ENCODE results near the gene C20orf141. TPM values are rescaled to one million over a fixed set of nuclear protein-coding genes. Genes with fewer than 3 reads are reported as not detected.

Gene C20orf141
- total and polyA plus RNA-seq, 2 of the 4 experiments (the other 2 are of a cell fraction) = 0.36 to 0.91 TPM

GRCh38 chr20:2839732-2840137 is 24.9 kb downstream of the C20orf141 start:
- intact Hi-C loops (cut with micrococcal nuclease) = loop anchor here (2.0 kb wide), 1 partner anchor 39 kb away; the partner anchor contains the start of gene CPXM1
- H3K27ac ChIP-seq (ENCODE audit: insufficient read depth, low read length) = no peak overlapping the region; the same call in 1 of the 2 replicates

More at GRCh38 chr20:2839732-2840137, 24.9 kb downstream of the C20orf141 start:
- Histone ChIP-seq H2BK15ac (ENCODE audit: low read depth, low read length) (no peak overlapping the region), H2AK9ac (replicated peaks; ENCODE audit: low read depth, low read length, poor library complexity) (peak overlapping the region; percentile 100), H3K27me3 (ENCODE audit: control insufficient read depth, insufficient read depth, low read length) (no peaks in the 10 kb centered on the region), H2BK20ac (ENCODE audit: low read depth, low read length) (peak overlapping the region; percentile 14; the same call in 1 of the 2 replicates), H3K9me1 (ENCODE audit: insufficient read depth, low read length) (peaks cover 25% of the 10 kb centered on the region), H3K9ac (ENCODE audit: low read depth, low read length) (no peak overlapping the region), H3K36me3 (ENCODE audit: control insufficient read depth, insufficient read depth, low read length) (peaks cover 27% of the 10 kb centered on the region), H3K14ac (replicated peaks; ENCODE audit: low read depth, low read length) (no peak overlapping the region; the same call in 1 of the 2 replicates), H3K18ac (ENCODE audit: low read depth, low read length) (no peak overlapping the region), H3K23ac (ENCODE audit: low read depth, low read length) (peak overlapping the region; percentile 33; the same call in 1 of the 2 replicates), H2BK120ac (ENCODE audit: low read depth, low read length) (no peak overlapping the region), H4K8ac (ENCODE audit: low read depth in 2 of 2, low read length in 2 of 2) (peak overlapping the region; percentile 97 to 99), H4K20me1 (ENCODE audit: insufficient read depth, low read length) (no peaks in the 10 kb centered on the region), H3K56ac (ENCODE audit: extremely low read depth, insufficient read depth, low read length) (no peak overlapping the region), H4K5ac (ENCODE audit: low read depth, low read length) (peak overlapping the region; percentile 99), H4K91ac (ENCODE audit: insufficient read depth, low read depth, low read length) (peak overlapping the region; percentile 34; the same call in 1 of the 2 replicates), H2BK5ac (ENCODE audit: low read depth, low read length, poor library complexity, severe bottlenecking) (no peak overlapping the region), H2AFZ (replicated peaks; ENCODE audit: low read length, poor library complexity) (peak overlapping the region; percentile 99), H3K4me3 (ENCODE audit: insufficient read depth, low read depth, low read length) (peak overlapping the region; percentile 92), H3K4ac (ENCODE audit: low read depth, low read length) (peak overlapping the region; percentile 58), H3K4me1 (ENCODE audit: control insufficient read depth, insufficient read depth, low read length) (peaks cover 8% of the 10 kb centered on the region), H3K79me1 (ENCODE audit: low read depth in 1 of 2, low read length in 2 of 2) (peaks cover 34 to 52% of the 10 kb centered on the region in 2 experiments), H3K4me2 (ENCODE audit: low read depth, low read length) (peak overlapping the region; percentile 65), H3K9me3 (ENCODE audit: control insufficient read depth, insufficient read depth, low read length) (no peaks in the 10 kb centered on the region), H2AK5ac (ENCODE audit: low read depth, low read length) (peak overlapping the region; percentile 83)
- DNase-seq (no peak), ATAC-seq (ENCODE audit: low read depth) (no peak)
- 87% methylated on average over 19 of the region's 21 CpGs; no CpG with 5 or more reads in 1 of the 2 experiments for WGBS, 2 experiments (ENCODE audit: extremely low coverage in 2 of 2, insufficient read length in 1 of 2)
- ChIA-PET POLR2A (ENCODE audit: unreplicated experiment) (interaction anchor here (0.6 kb wide), 1 partner anchor 1178 kb away, joined by 3 read pairs; no protein-coding TSS in a partner anchor), CTCF (interaction anchor here (0.6 kb wide), 1 partner anchor 731 kb away, joined by 3 read pairs; no protein-coding TSS in a partner anchor)
- BruUV-seq (replicated peaks) = no TSS peak
- in situ Hi-C loops (cut with MboI; ENCODE audit: low sequenced_read_pairs) (loop anchor here (25.0 kb wide), 1 partner anchor 327 kb away; the partner anchor contains the start of gene ZNF343), dilution Hi-C loops (cut with HindIII; ENCODE audit: low sequenced_read_pairs, unreplicated experiment) (no loop called here)
- TF ChIP-seq NFE2L2 (IDR thresholded peaks at IDR 0.05; ENCODE audit: low read depth, low read length) = no peak
- no peak for TF ChIP-seq SMC3 (IDR thresholded peaks at IDR 0.05; ENCODE audit: low read depth, low read length)
- TF ChIP-seq MAZ (IDR thresholded peaks at IDR 0.05; ENCODE audit: borderline replicate concordance, low read depth, low read length) = no peak
